GM08714 (cell line): ENCODE results near the gene PACS2.

Source experiments
- H3K4me3 ChIP-seq: fragments of 200-500 bp; sonication (Bioruptor generic); 2 replicates; pipeline ENCODE4 v1.5.1; 2014; ENCODE audit warnings: mild to moderate bottlenecking, low read length, inconsistent platforms
- ZNF274 ChIP-seq: IDR thresholded peaks from 2 replicates; pipeline ENCODE4 v1.6.1; 2012; ENCODE audit warnings: mild to moderate bottlenecking, low read depth, low read length

Gene PACS2

GRCh38 chr14:105368032-105368417 is 53.5 kb downstream of the PACS2 start:
- TF ChIP-seq ZNF274, result no peak
- no peak overlapping the region for H3K4me3 ChIP-seq

- no peak overlapping the region for H3K4me3 ChIP-seq
- TF ChIP-seq ZNF274, result no peak
Observed at GRCh38 chr14:105368426-105368825, 53.9 kb downstream of the PACS2 start.

GRCh38 chr14:105368910-105369652 is 54.5 kb downstream of the PACS2 start:
- no peak for TF ChIP-seq ZNF274
- no peak overlapping the region for H3K4me3 ChIP-seq

GRCh38 chr14:105369653-105370040 is 55.1 kb downstream of the PACS2 start:
- TF ChIP-seq ZNF274, result no peak
- no peak overlapping the region for H3K4me3 ChIP-seq

GRCh38 chr14:105374389-105374788 is 59.8 kb downstream of the PACS2 start:
- TF ChIP-seq ZNF274, result no peak

GRCh38 chr14:105375635-105376057 is 61.1 kb downstream of the PACS2 start:
- TF ChIP-seq ZNF274, result no peak
- H3K4me3 ChIP-seq, result no peak overlapping the region

More at GRCh38 chr14:105374389-105374788, 59.8 kb downstream of the PACS2 start:
- H3K4me3 ChIP-seq, result no peak overlapping the region

GRCh38 chr14:105376521-105377440 is 62.2 kb downstream of the PACS2 start:
- no peak for TF ChIP-seq ZNF274
- no peak overlapping the region for H3K4me3 ChIP-seq

- H3K4me3 ChIP-seq, result no peak overlapping the region
- TF ChIP-seq ZNF274, result no peak
Observed at GRCh38 chr14:105377555-105378182, 63.1 kb downstream of the PACS2 start.

- TF ChIP-seq ZNF274, result no peak
- no peak overlapping the region for H3K4me3 ChIP-seq
Observed at GRCh38 chr14:105378199-105378598, 63.7 kb downstream of the PACS2 start.

- no peak for TF ChIP-seq ZNF274
- H3K4me3 ChIP-seq, result no peak overlapping the region
Observed at GRCh38 chr14:105378873-105379685, 64.5 kb downstream of the PACS2 start.

GRCh38 chr14:105379946-105380345 is 65.4 kb downstream of the PACS2 start:
- no peak overlapping the region for H3K4me3 ChIP-seq

GRCh38 chr14:105380756-105381155 is 66.2 kb downstream of the PACS2 start:
- TF ChIP-seq ZNF274, result no peak
- no peak overlapping the region for H3K4me3 ChIP-seq

More at GRCh38 chr14:105379946-105380345, 65.4 kb downstream of the PACS2 start:
- no peak for TF ChIP-seq ZNF274

- no peak overlapping the region for H3K4me3 ChIP-seq
- TF ChIP-seq ZNF274, result no peak
Observed at GRCh38 chr14:105381446-105382342, 67.1 kb downstream of the PACS2 start.
